ENCODE data around the gene ARMH1. TPM values are rescaled to one million over a fixed set of nuclear protein-coding genes. Genes with fewer than 3 reads are reported as not detected.

Gene ARMH1
- total RNA-seq, 6 donors from 2014 or later, result 4.6 to 29.3 (median 13.0) TPM

DNA sequence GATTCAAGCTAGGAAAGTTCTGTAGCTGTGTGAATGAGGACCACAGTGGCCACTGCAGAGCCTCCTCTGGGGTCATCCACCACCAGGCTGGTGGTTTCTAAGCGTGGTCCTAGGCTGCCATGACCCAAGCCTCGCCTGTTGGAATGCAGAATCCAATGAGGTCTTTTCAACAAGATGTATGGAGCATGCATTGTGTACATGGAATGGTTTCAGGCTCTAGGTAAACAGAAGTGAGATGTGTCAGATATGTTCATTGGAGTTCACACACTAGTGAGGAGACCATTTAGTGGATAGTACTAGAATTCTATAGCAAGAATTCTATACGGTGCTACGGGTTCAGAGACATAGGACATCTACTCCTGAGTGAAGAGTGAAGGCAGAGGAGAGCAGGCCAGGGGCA lies 45.8 kb downstream of the ARMH1 start:
- peaks cover 0 to 28% (median 5%) of the 10 kb centered on the region in 4 donors for H3K4me1 ChIP-seq
- H3K36me3 ChIP-seq, result no peaks in the 10 kb centered on the region
- 88 to 90% methylated on average over 4 of the region's 4 CpGs for WGBS, 2 donors
- no peaks in the 10 kb centered on the region for H3K27me3 ChIP-seq
- TF ChIP-seq POLR2A (IDR thresholded peaks at IDR 0.05) (no peak), POLR2AphosphoS5 (IDR thresholded peaks at IDR 0.05) (no peak), EP300 (IDR thresholded peaks at IDR 0.05) (no peak)
- TF ChIP-seq, protein P1, sequence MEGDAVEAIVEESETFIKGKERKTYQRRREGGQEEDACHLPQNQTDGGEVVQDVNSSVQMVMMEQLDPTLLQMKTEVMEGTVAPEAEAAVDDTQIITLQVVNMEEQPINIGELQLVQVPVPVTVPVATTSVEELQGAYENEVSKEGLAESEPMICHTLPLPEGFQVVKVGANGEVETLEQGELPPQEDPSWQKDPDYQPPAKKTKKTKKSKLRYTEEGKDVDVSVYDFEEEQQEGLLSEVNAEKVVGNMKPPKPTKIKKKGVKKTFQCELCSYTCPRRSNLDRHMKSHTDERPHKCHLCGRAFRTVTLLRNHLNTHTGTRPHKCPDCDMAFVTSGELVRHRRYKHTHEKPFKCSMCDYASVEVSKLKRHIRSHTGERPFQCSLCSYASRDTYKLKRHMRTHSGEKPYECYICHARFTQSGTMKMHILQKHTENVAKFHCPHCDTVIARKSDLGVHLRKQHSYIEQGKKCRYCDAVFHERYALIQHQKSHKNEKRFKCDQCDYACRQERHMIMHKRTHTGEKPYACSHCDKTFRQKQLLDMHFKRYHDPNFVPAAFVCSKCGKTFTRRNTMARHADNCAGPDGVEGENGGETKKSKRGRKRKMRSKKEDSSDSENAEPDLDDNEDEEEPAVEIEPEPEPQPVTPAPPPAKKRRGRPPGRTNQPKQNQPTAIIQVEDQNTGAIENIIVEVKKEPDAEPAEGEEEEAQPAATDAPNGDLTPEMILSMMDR (IDR thresholded peaks at IDR 0.05), result no peak
- no peak for DNase-seq
- H3K9me3 ChIP-seq, result no peaks in the 10 kb centered on the region
- no peak for ATAC-seq (ENCODE audit: low FRiP score in 2 of 2)
- no peak overlapping the region for H3K27ac ChIP-seq
- H3K4me3 ChIP-seq, result no peak overlapping the region

DNA sequence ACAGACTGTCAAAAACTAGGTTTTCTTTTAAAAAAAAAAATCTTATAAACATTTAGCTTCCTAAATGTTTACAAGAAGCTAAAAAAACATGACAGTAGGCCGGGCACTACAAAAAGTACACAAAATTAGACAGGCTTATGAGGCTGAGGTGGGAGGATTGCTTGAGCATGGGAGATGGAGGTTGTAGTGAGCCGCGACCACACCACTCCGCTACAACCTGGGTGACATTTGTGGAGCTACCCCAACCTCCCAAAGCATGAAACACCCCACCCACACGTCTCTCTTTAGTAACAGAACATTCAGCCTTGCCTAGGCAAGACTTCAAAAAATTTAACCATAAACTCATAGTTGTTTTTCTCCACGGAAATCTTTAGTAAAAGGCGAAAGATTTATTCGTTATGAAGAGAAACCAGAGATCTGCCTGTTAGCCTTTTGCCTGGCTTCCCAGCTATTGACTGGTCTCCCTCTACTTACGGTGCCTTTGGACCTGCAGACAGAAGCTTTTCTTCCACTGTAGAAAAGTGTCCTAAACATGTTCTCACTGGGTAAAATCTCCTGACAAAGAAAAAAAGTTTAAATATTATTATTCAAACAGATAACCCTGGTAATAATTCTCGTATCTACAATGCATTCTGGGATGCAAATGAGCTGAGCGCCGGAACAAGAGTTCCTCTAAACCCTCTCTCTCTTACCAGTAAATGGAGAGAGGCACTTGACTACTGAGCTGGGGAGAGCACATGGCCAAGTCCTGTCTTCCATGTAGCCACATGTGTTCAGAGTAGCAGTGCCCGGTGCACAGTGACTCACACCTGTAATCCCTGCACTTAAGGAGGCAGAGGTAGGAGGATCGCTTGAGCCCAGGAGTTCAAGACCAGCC lies 47.2 kb downstream of the ARMH1 start:
- Histone ChIP-seq H3K4me3 (no peak overlapping the region), H3K27ac (peak overlapping the region; percentile 29 to 72 (median 68)), H3K27me3 (no peaks in the 10 kb centered on the region), H3K4me1 (peaks cover 0 to 27% (median 4%) of the 10 kb centered on the region in 4 donors), H3K36me3 (no peaks in the 10 kb centered on the region), H3K9me3 (no peaks in the 10 kb centered on the region)
- TF ChIP-seq EP300 (IDR thresholded peaks at IDR 0.05) (peak in 1 of 4 donors; percentile 27), POLR2AphosphoS5 (IDR thresholded peaks at IDR 0.05) (peak; percentile 56 to 97), POLR2A (IDR thresholded peaks at IDR 0.05) (peak; percentile 50 to 96 (median 88))
- TF ChIP-seq, protein P1 (IDR thresholded peaks at IDR 0.05), result no peak
- DNase-seq (peak in 1 of 2 donors; percentile 91), ATAC-seq (ENCODE audit: low FRiP score in 2 of 2) (peak; percentile 87 to 93)
- 23 to 44% methylated on average over 14 of the region's 14 CpGs for whole genome bisulfite sequencing, 2 donors

DNA sequence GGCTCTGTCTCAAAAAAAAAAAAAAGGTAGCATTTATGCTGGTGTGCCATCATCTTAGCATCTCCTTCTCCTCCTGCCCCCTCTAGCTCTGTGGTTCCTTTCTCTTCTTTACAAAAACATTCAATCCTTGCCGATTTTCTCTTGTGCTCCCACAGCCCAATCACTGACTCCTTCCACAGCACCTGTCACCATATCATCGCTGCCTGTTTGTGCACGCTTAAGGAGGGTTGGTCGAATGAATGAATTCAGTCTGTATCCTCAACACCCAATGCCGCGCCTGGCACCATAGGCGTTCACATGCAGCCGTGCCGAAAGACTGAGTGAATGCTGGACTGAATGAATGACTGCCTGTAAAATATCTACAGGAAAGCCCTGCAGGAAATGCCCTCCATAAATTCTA lies 48.5 kb downstream of the ARMH1 start:
- no peaks in the 10 kb centered on the region for H3K36me3 ChIP-seq
- no peak for TF ChIP-seq POLR2A (IDR thresholded peaks at IDR 0.05)
- no peak for TF ChIP-seq EP300 (IDR thresholded peaks at IDR 0.05)
- WGBS, 2 donors, result 63 to 68% methylated on average over 9 of the region's 9 CpGs

DNA sequence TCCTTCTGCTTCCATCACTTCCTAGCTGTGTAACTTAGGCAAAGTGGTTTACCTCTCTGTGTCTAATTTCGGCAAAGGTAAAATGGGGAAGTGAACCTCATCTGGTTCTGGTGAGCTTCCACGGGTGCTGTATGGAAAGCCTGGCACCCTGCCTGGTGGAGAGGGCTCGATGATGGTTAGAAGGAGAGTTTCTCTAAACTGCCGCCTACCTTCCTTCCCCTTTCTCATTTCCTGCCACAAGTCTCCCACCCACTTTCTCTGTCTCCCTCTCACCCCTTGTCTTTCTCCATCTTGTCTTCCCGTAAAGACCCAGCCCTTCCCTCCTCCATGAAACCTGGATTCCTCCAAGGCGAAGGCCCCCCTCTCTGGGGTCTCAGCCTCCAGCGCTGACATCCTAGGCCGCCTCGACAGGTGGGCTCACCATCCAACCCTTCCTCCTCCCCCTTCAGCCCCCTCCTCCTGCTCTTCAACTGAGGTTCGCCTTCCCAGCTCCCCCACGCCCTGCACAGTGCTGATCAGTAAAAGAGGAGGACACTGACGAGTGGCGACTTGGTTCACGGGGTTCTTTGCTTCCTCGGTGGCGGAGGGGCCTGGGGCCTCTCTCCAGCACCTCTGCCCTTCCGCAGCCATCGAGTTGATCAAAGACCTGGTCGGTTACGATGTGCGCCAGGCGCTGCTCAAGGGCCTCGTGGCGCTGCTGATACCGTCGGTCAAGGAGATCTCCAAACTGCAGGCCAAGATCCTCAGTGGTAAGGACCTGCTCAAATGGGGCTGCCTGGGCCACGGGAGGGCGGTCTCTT lies 49.2 kb downstream of the ARMH1 start:
- no peaks in the 10 kb centered on the region for H3K27me3 ChIP-seq
- H3K27ac ChIP-seq, result peak overlapping the region in 1 of 4 donors; percentile 26
- peaks cover 0 to 27% (median 3%) of the 10 kb centered on the region in 4 donors for H3K4me1 ChIP-seq
- H3K4me3 ChIP-seq, result peak overlapping the region in 1 of 4 donors; percentile 2
- no peaks in the 10 kb centered on the region for H3K9me3 ChIP-seq
- no peaks in the 10 kb centered on the region for H3K36me3 ChIP-seq
- peak in 1 of 2 donors; percentile 25 for ATAC-seq (ENCODE audit: low FRiP score in 2 of 2)
- TF ChIP-seq POLR2A (IDR thresholded peaks at IDR 0.05) (no peak), EP300 (IDR thresholded peaks at IDR 0.05) (no peak)
- TF ChIP-seq, protein P1 (IDR thresholded peaks at IDR 0.05), result no peak
- DNase-seq, result no peak
- WGBS, 2 donors, result 70 to 73% methylated on average over 22 to 23 of the region's 28 CpGs

More for the DNA sequence above, 48.5 kb downstream of the ARMH1 start:
- Histone ChIP-seq H3K27ac (no peak overlapping the region), H3K27me3 (no peaks in the 10 kb centered on the region), H3K4me3 (no peak overlapping the region), H3K9me3 (no peaks in the 10 kb centered on the region), H3K4me1 (peaks cover 0 to 27% (median 3%) of the 10 kb centered on the region in 4 donors)
- DNase-seq, result no peak
- no peak for ATAC-seq (ENCODE audit: low FRiP score in 2 of 2)
